CD4-positive, alpha-beta memory T cell (primary cell): ENCODE data around the gene PTGDR2. TPM values are rescaled to one million over a fixed set of nuclear protein-coding genes. Genes with fewer than 3 reads are reported as not detected.

Experiments
- CTCF ChIA-PET: fragments of 350-600 bp; sonication (Branson Sonifier 250); formaldehyde crosslinking; loops from one replicate; lab custom pipeline; 2021; ENCODE audit warnings: inconsistent platforms; ENCODE audit not compliant: partially characterized antibody; lab: Charles Lee
- POLR2A ChIA-PET: fragments of 350-600 bp; sonication (Branson Sonifier 250); formaldehyde crosslinking; loops from one replicate; lab custom pipeline; 2021; ENCODE audit not compliant: partially characterized antibody; lab: Charles Lee
- DNase-seq, 5 donors: peaks; one replicate each; pipeline versions ENCODE4 v3.0.0 to v3.0.0-alpha.2; 2020 to 2022; ENCODE audit warnings: mixed read lengths in 1 of 5
- H3K27ac ChIP-seq: one replicate; pipeline ENCODE4 v1.7.0; 2013; ENCODE audit warnings: low read depth, low read length
- H3K27me3 ChIP-seq: 2 replicates; pipeline ENCODE4 v1.7.0; 2013; ENCODE audit warnings: mild to moderate bottlenecking, low read length, moderate library complexity; ENCODE audit not compliant: insufficient read depth
- H3K36me3 ChIP-seq: 2 replicates; pipeline ENCODE4 v1.7.0; 2013; ENCODE audit warnings: mild to moderate bottlenecking, low read length, moderate library complexity; ENCODE audit not compliant: insufficient read depth
- H3K4me1 ChIP-seq: 2 replicates; pipeline ENCODE4 v1.7.0; 2013; ENCODE audit warnings: mild to moderate bottlenecking, low read length, moderate library complexity; ENCODE audit not compliant: insufficient read depth
- H3K4me3 ChIP-seq, 2 donors: one replicate each; pipeline ENCODE4 v1.7.0; 2013; ENCODE audit warnings: low read length in 2 of 2, mild to moderate bottlenecking in 1 of 2
- H3K9me3 ChIP-seq, 2 donors: one replicate each; pipeline ENCODE4 v1.7.0; 2013; ENCODE audit warnings: low read length in 2 of 2, control low read depth in 1 of 2; ENCODE audit not compliant: control insufficient read depth in 1 of 2
- H3K27ac Mint-ChIP-seq, 7 donors: one replicate each; pipeline ENCODE4 v1.8.0; 2020 to 2021; ENCODE audit warnings: mixed read lengths in 7 of 7, mild to moderate bottlenecking in 6 of 7, inconsistent platforms in 3 of 7, moderate library complexity in 3 of 7
- H3K27me3 Mint-ChIP-seq, 2 donors: one replicate each; pipeline ENCODE4 v1.8.0; 2020 to 2021; ENCODE audit warnings: mixed read lengths in 2 of 2
- H3K36me3 Mint-ChIP-seq, 2 donors: one replicate each; pipeline ENCODE4 v1.8.0; 2020 to 2021; ENCODE audit warnings: mixed read lengths in 2 of 2, inconsistent platforms in 1 of 2, mild to moderate bottlenecking in 1 of 2
- H3K4me1 Mint-ChIP-seq, 4 donors: one replicate each; pipeline ENCODE4 v1.8.0; 2020 to 2021; ENCODE audit warnings: mixed read lengths in 4 of 4, mild to moderate bottlenecking in 1 of 4
- H3K4me3 Mint-ChIP-seq, 8 donors: one replicate each; pipeline ENCODE4 v1.8.0; 2020 to 2021; ENCODE audit warnings: mixed read lengths in 8 of 8, mild to moderate bottlenecking in 7 of 8, moderate library complexity in 6 of 8, inconsistent platforms in 3 of 8
- H3K9me3 Mint-ChIP-seq, 8 donors: one replicate each; pipeline ENCODE4 v1.8.0; 2020 to 2021; ENCODE audit warnings: mixed read lengths in 8 of 8, mild to moderate bottlenecking in 5 of 8, inconsistent platforms in 3 of 8, moderate library complexity in 1 of 8
- intact Hi-C: fragments of 100-400 bp; cut with micrococcal nuclease; formaldehyde crosslinking; loops from one replicate; pipeline ENCODE4 v1.15.1; 2023
- polyA plus RNA-seq, 2 donors: library from polyadenylated mRNA; unstranded; fragments of 300-500 nt; fragmentation: Illumina TruSeq; gene quantifications; one replicate each; pipeline ENCODE4 v1.2.3, GENCODE V29; 2021
- total RNA-seq, 2 experiments: library from RNA; stranded (reverse); gene quantifications; one replicate each; pipeline ENCODE4 v1.2.3, GENCODE V29; 2021

PTGDR2 gene
- total and polyA plus RNA-seq, 4 experiments from 2014 or later: 1.9 to 3.6 (median 3.5) TPM

DNA sequence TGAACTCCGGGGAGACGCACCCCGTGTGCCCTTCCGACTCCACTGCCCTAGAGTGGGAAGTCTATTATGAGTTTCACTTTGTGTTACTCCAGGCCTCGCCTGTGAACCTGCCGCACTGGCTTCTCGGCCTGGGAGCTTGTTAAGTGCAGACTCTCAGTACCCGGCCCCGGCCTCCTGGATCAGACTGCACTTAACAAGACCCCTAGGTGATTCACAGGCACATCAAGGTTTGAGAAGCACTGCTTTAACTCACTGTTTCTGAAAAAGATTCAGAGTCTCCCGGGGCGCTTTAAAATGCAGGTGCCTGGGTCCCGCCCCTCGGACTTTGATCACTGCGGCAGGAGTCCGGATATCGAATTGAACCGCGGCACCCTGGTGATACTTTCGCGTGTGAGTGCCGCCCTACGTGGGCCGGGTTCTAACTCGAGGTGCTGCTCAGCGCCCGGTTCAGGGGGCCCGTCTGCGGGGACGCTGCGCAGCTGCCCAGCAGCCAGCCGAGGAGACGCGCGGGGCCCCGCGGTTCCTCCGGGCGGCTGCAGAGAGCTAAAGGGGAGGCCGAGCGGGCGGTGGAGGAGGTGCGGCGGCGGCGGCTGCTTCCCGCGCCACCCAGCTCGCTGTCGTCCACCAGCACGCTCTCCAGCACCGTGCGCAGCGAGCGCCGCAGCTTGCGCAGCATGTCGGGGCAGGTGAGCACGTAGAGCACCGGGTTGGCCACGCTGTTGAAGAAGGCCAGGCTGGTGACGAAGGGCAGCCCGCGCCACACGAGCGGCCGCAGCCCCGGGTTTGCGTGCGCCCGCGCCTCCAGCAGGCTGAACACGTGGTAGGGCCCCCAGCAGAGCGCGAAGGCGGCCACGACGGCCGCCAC is 3.4 kb downstream of the PTGDR2 start:
- intact Hi-C loops: no loop called here
- Mint-ChIP-seq H3K9me3 (no peaks in the 10 kb centered on the region), H3K27ac (no peak overlapping the region), H3K4me3 (no peak overlapping the region), H3K36me3 (peaks cover 32 to 37% of the 10 kb centered on the region in 2 donors), H3K4me1 (peaks cover 0 to 5% (median 2%) of the 10 kb centered on the region in 4 donors), H3K27me3 (no peaks in the 10 kb centered on the region)
- Histone ChIP-seq H3K9me3 (no peaks in the 10 kb centered on the region), H3K4me1 (no peaks in the 10 kb centered on the region), H3K27me3 (no peaks in the 10 kb centered on the region), H3K36me3 (peaks cover 19% of the 10 kb centered on the region), H3K27ac (no peak overlapping the region), H3K4me3 (no peak overlapping the region)
- DNase-seq: no peak
- CTCF ChIA-PET: no interaction called here
- POLR2A ChIA-PET: no interaction called here

DNA sequence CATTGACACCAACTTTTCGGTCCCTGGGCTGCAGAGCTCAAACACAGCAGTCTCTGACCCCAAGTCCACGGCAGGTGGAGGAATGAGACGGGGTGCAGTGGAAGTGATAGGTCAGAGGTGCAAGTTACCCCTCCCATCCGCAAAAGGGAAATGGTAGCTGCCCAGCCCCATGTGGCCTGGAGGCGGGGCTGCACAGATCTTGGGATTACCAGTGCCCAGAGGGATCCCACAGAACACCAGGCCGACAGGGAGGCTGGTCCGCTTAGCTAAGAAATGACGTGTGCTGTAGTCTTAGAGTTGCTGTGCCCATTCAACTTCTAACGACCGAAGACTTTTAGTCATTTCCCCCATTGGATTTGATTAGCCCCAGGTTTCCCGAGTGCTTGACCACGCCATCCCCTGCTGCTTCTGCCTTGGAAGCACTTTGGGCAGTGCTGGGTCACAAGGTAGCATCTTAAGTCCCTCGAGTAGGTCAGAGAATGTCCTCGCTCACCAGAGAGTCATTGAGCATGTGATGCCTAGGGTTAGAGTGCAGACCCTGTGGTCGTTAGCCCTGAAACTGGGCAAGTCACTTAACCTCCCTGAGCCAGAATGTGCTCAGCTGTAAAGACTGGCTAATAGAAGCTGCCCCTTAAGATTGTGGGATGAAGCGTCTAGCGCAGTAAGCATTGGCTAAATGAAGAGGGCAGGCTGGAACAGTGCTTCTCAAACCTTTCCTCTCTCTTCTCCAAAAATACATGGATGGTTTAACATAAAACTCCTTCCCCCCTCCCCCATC is 4.2 kb downstream of the PTGDR2 start:
- Mint-ChIP-seq H3K4me1 (peaks cover 0 to 5% (median 2%) of the 10 kb centered on the region in 4 donors), H3K36me3 (peaks cover 32 to 37% of the 10 kb centered on the region in 2 donors), H3K27me3 (no peaks in the 10 kb centered on the region), H3K4me3 (no peak overlapping the region), H3K27ac (no peak overlapping the region), H3K9me3 (no peaks in the 10 kb centered on the region)
- H3K27ac ChIP-seq: no peak overlapping the region
- no peaks in the 10 kb centered on the region for H3K27me3 ChIP-seq
- H3K9me3 ChIP-seq: no peaks in the 10 kb centered on the region
- no peaks in the 10 kb centered on the region for H3K4me1 ChIP-seq
- POLR2A ChIA-PET: no interaction called here
- DNase-seq: no peak
- H3K36me3 ChIP-seq: peaks cover 19% of the 10 kb centered on the region
- intact Hi-C loops: no loop called here
- H3K4me3 ChIP-seq: no peak overlapping the region
- CTCF ChIA-PET: interaction anchor here (1.3 kb wide), 1 partner anchor 15 kb away, joined by 4 read pairs; no protein-coding TSS in a partner anchor

DNA sequence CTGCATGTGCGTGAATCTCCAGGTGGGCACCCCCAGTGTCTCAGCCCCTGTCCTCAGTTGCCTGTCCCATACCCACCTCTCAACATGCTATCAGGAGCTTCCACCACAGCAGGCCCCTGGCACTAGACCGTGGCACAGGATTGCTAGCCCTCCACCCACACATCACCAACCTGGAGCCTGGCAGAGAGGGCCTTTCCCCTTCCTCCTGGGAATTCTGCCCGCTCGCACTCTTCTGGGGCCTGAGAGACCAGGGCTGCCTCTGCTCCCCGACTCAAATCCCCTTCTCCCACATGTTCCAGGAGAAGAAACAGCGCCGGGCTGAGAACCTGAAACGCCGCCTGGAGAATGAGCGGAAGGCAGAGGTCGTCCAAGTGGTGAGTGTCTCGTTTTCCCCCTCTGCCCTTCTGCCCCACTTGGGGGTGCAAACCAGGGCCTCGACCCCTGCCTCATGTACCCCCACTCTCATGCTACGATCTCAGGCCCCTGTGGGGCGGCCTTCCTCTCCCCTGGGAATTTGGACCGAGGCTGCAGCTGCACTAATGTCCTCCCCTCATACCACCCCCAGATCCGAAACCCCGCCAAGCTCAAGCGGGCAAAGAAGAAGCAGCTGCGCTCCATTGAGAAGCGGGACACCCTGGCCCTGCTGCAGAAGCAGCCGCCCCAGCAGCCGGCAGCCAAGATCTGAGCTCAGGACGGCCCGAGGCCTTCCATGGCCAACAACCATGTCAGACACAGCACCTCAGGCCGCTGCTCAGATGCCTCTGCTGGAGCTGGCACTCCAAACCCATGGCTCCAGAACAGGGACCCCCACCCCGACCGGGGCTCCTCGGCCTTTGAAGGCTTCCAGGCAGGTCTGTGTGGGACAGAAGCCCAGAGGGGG is 5.9 kb downstream of the PTGDR2 start:
- no peak overlapping the region for H3K4me3 ChIP-seq
- CTCF ChIA-PET: interaction anchor here (1.6 to 1.8 kb wide), 2 partner anchors 11 to 50 kb away, joined by 3 to 4 read pairs; no protein-coding TSS in a partner anchor
- DNase-seq: no peak
- intact Hi-C loops: no loop called here
- no peak overlapping the region for H3K4me3 Mint-ChIP-seq
- peaks cover 2% of the 10 kb centered on the region for H3K4me1 ChIP-seq
- H3K36me3 Mint-ChIP-seq: peaks cover 38 to 39% of the 10 kb centered on the region in 2 donors
- no peaks in the 10 kb centered on the region for H3K27me3 Mint-ChIP-seq
- H3K27ac ChIP-seq: no peak overlapping the region
- no peaks in the 10 kb centered on the region for H3K9me3 Mint-ChIP-seq
- H3K27ac Mint-ChIP-seq: no peak overlapping the region
- no peaks in the 10 kb centered on the region for H3K27me3 ChIP-seq
- POLR2A ChIA-PET: no interaction called here
- H3K36me3 ChIP-seq: peaks cover 19% of the 10 kb centered on the region
- H3K4me1 Mint-ChIP-seq: peaks cover 1 to 9% (median 7%) of the 10 kb centered on the region in 4 donors
- no peaks in the 10 kb centered on the region for H3K9me3 ChIP-seq

DNA sequence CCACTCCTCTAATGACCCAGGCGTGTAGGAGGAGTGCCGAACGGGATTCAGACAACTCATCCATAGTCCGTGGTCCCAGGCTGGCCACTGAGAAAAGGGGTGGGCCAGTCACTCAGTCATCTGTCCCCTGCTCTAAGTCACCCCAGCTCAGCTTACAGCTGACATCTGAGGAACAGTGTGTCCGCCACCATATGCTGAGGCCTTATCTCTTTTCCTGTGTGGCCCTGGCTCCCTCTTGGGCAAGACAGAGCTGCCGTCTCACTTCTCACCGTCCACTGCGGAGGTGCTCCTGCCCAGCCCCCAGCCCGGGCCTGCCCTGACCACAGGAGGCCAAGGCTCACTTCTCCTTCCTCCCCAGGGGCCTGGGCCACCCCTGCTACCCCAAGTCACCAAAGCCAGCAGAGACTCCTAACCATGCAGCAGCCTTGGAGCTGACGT is 7.0 kb downstream of the PTGDR2 start:
- Histone ChIP-seq H3K9me3 (no peaks in the 10 kb centered on the region), H3K4me3 (no peak overlapping the region), H3K36me3 (peaks cover 19% of the 10 kb centered on the region), H3K27me3 (no peaks in the 10 kb centered on the region), H3K27ac (no peak overlapping the region), H3K4me1 (peaks cover 13% of the 10 kb centered on the region)
- Mint-ChIP-seq H3K27me3 (no peaks in the 10 kb centered on the region), H3K36me3 (peaks cover 41 to 43% of the 10 kb centered on the region in 2 donors), H3K9me3 (no peaks in the 10 kb centered on the region), H3K27ac (no peak overlapping the region), H3K4me1 (peaks cover 12 to 19% (median 18%) of the 10 kb centered on the region in 4 donors), H3K4me3 (no peak overlapping the region)
- intact Hi-C loops: no loop called here
- POLR2A ChIA-PET: no interaction called here
- DNase-seq: no peak
- CTCF ChIA-PET: no interaction called here

DNA sequence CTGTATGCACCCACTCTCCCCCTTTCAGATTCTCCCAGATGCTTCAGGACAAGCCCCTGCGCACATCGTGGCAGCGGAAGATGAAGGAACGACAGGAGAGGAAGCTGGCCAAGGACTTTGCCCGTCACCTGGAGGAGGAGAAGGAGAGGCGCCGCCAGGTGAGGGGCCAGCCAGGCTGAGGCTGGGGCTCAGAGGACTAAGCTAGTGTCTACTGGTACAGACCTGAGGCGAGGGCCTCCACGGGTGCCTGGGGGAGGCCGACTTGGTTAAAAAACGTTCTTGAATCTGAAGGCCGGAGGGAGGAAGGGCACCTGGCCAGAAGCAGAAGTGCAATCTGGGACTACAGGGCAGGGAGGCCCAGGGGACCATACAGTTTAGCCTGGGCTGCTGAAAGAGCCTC is 7.9 kb downstream of the PTGDR2 start:
- H3K27ac Mint-ChIP-seq: no peak overlapping the region
- Histone ChIP-seq H3K9me3 (no peaks in the 10 kb centered on the region), H3K4me1 (peaks cover 22% of the 10 kb centered on the region), H3K27ac (no peak overlapping the region), H3K27me3 (no peaks in the 10 kb centered on the region), H3K36me3 (peaks cover 19% of the 10 kb centered on the region), H3K4me3 (no peak overlapping the region)
- DNase-seq: no peak
- H3K4me1 Mint-ChIP-seq: peaks cover 20 to 27% (median 26%) of the 10 kb centered on the region in 4 donors
- intact Hi-C loops: no loop called here
- no peaks in the 10 kb centered on the region for H3K27me3 Mint-ChIP-seq
- POLR2A ChIA-PET: no interaction called here
- no peak overlapping the region for H3K4me3 Mint-ChIP-seq
- CTCF ChIA-PET: no interaction called here
- no peaks in the 10 kb centered on the region for H3K9me3 Mint-ChIP-seq
- H3K36me3 Mint-ChIP-seq: peaks cover 39 to 44% of the 10 kb centered on the region in 2 donors

DNA sequence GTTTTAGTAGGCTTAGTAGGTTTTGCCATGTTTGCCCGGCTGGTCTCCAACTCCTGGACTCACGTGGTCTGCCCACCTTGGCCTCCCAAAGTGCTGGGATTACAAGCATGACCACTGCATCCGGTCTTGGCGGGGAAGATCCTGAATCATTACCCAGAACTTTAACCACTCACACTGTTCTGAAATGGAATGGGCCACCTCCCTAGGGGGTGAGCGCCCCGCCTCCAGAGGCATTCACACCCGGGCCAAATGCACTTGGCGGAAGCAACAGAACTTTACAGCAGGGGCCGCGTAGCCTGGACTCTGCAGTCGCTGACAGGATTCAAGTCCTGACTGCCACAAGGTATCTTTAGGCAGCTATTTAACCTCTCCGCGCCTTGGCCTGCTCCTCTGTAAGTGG is 8.5 kb downstream of the PTGDR2 start:
- POLR2A ChIA-PET: no interaction called here
- no peak overlapping the region for H3K4me3 ChIP-seq
- DNase-seq: no peak
- H3K36me3 ChIP-seq: peaks cover 19% of the 10 kb centered on the region
- H3K4me1 ChIP-seq: peaks cover 27% of the 10 kb centered on the region
- no peak overlapping the region for H3K4me3 Mint-ChIP-seq
- no peak overlapping the region for H3K27ac Mint-ChIP-seq
- H3K9me3 Mint-ChIP-seq: no peaks in the 10 kb centered on the region
- H3K27ac ChIP-seq: no peak overlapping the region
- no peaks in the 10 kb centered on the region for H3K27me3 Mint-ChIP-seq
- H3K9me3 ChIP-seq: no peaks in the 10 kb centered on the region
- CTCF ChIA-PET: no interaction called here
- peaks cover 39 to 44% of the 10 kb centered on the region in 2 donors for H3K36me3 Mint-ChIP-seq
- H3K27me3 ChIP-seq: no peaks in the 10 kb centered on the region
- peaks cover 20 to 33% (median 30%) of the 10 kb centered on the region in 4 donors for H3K4me1 Mint-ChIP-seq
- intact Hi-C loops: no loop called here
